Astrocyte (in vitro differentiated cells and primary cell): ENCODE results near the gene USP6.
"Not testable (repeated sequence)": the region's sequence is repeated elsewhere in the genome, so short reads cannot be mapped to it uniquely, and the experiment has no call there.

ENCODE experiments used
- EZH2 ChIP-seq: IDR thresholded peaks from 2 replicates; pipeline ENCODE4 v1.6.1; 2012; ENCODE audit warnings: mild to moderate bottlenecking, low read length, inconsistent platforms; ENCODE audit not compliant: insufficient read depth
- TF ChIP-seq, protein P1 (sequence below): IDR thresholded peaks from 2 replicates; pipeline ENCODE4 v1.5.1; 2011; ENCODE audit warnings: low read depth, mild to moderate bottlenecking, inconsistent platforms, low read length, moderate library complexity; ENCODE audit not compliant: insufficient read depth

DNA sequence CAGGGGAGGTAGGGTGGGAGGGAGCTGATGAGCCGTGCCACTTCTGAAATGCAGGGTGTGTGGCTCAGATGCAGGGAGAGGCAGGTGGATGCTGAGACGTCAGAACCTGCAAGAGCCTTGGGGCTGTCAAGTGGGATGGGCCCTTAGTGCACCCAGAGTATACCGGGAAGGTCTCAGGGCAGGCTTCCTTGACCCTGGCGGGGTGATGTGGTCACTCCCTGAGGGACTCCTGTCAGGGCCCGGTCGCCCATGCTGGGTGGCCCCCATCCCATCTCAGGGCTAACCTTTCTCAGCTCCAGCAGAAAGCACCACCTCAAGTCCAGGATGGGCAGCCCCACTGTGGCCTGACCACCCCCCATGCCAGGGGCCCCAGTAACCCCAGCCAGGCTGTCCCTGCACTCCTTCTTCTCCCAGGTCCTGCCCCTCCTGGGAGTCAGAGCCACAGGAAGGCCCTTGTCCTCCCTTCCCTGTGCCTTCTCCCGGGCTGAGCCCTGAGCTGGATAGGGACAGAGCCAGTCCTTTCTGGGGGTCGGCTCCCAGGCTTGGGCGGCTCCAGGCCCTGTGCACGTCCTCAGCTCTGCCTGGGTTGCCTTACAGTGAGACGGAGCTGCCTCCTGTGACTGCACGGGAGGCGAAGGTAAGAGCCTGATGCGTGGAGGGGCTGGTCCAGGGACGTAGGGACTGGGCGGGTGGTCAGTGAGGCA lies 16.1 kb downstream of the USP6 start:
- TF ChIP-seq EZH2: not testable (repeated sequence)
- TF ChIP-seq, protein P1, sequence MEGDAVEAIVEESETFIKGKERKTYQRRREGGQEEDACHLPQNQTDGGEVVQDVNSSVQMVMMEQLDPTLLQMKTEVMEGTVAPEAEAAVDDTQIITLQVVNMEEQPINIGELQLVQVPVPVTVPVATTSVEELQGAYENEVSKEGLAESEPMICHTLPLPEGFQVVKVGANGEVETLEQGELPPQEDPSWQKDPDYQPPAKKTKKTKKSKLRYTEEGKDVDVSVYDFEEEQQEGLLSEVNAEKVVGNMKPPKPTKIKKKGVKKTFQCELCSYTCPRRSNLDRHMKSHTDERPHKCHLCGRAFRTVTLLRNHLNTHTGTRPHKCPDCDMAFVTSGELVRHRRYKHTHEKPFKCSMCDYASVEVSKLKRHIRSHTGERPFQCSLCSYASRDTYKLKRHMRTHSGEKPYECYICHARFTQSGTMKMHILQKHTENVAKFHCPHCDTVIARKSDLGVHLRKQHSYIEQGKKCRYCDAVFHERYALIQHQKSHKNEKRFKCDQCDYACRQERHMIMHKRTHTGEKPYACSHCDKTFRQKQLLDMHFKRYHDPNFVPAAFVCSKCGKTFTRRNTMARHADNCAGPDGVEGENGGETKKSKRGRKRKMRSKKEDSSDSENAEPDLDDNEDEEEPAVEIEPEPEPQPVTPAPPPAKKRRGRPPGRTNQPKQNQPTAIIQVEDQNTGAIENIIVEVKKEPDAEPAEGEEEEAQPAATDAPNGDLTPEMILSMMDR: not testable (repeated sequence)
